Fibroblast of mammary gland (primary cell): ENCODE data around the gene NDEL1.

Experiments used
- DNase-seq: peaks from one replicate; pipeline ENCODE4 v3.0.0-alpha.2; 2010; ENCODE audit warnings: low read depth
- H3K4me3 ChIP-seq: 2 replicates; pipeline ENCODE4 v1.5.1; 2011; ENCODE audit warnings: low read depth, mild to moderate bottlenecking, low read length, moderate library complexity; ENCODE audit not compliant: control insufficient read depth
- CTCF ChIP-seq: conservative IDR thresholded peaks from 2 replicates; pipeline ENCODE4 v1.5.1; 2011; ENCODE audit warnings: low read depth, low read length, inconsistent platforms; ENCODE audit not compliant: control insufficient read depth, insufficient read depth

NDEL1 gene

GRCh38 chr17:8487130-8487645 is 51.5 kb downstream of the NDEL1 start:
- H3K4me3 ChIP-seq, result no peak overlapping the region
- no peak for TF ChIP-seq CTCF
- no peak for DNase-seq

- no peak for DNase-seq
- TF ChIP-seq CTCF, result no peak
- H3K4me3 ChIP-seq, result no peak overlapping the region
These were observed 52.1 kb downstream of the NDEL1 start for GRCh38 chr17:8487743-8488142.

GRCh38 chr17:8488491-8488890 is 52.8 kb downstream of the NDEL1 start:
- no peak overlapping the region for H3K4me3 ChIP-seq
- DNase-seq, result no peak
- no peak for TF ChIP-seq CTCF

GRCh38 chr17:8488901-8489300 is 53.2 kb downstream of the NDEL1 start:
- no peak overlapping the region for H3K4me3 ChIP-seq
- no peak for TF ChIP-seq CTCF
- DNase-seq, result peak; percentile 99

GRCh38 chr17:8489841-8490240 is 54.2 kb downstream of the NDEL1 start:
- H3K4me3 ChIP-seq, result no peak overlapping the region
- TF ChIP-seq CTCF, result no peak
- peak; percentile 61 for DNase-seq

GRCh38 chr17:8490256-8491023 is 54.8 kb downstream of the NDEL1 start:
- TF ChIP-seq CTCF, result no peak
- no peak overlapping the region for H3K4me3 ChIP-seq
- DNase-seq, result no peak
